K562 (cell line): Measurements from ENCODE around the gene ST7. TPM values are rescaled to one million over a fixed set of nuclear protein-coding genes. Genes with fewer than 3 reads are reported as not detected.

Experiments used
- BACH1 ChIP-seq: fragments of 200-800 bp; sonication (Bioruptor generic); IDR thresholded peaks from 2 replicates; pipeline ENCODE4 v1.6.1; 2016; ENCODE audit warnings: missing genetic modification characterization, missing compliant biosample characterization
- CREB3L1 ChIP-seq: fragments of 450-650 bp; IDR thresholded peaks from 2 replicates; pipeline ENCODE4 v1.6.1; 2014; ENCODE audit warnings: low read depth, mild to moderate bottlenecking, moderate library complexity, borderline replicate concordance
- CTBP1 ChIP-seq: fragments of 450-650 bp; IDR thresholded peaks from 2 replicates; pipeline ENCODE4 v1.6.1; 2016; ENCODE audit warnings: borderline replicate concordance
- ETV6 ChIP-seq, 3 experiments: fragments of 150-350 bp in 1 of 3; sonication (generic) in 1 of 3; formaldehyde crosslinking in 1 of 3; IDR thresholded peaks; 2 replicates each; pipeline versions ENCODE4 v1.6.1 to v1.8.0; 2014 to 2022; ENCODE audit warnings: borderline replicate concordance in 2 of 3, low read depth in 2 of 3, antibody characterized with exemption in 1 of 3, low read length in 1 of 3, mild to moderate bottlenecking in 1 of 3, missing genetic modification reagents in 1 of 3
- FOXK1 ChIP-seq: sonication (generic); formaldehyde crosslinking; IDR thresholded peaks from 2 replicates; pipeline ENCODE4 v1.8.0; 2022; ENCODE audit warnings: missing genetic modification reagents, mild to moderate bottlenecking, borderline replicate concordance
- HDAC1 ChIP-seq, 2 experiments: fragments of 450-650 bp; IDR thresholded peaks; 2 replicates each; pipeline ENCODE4 v1.6.1; 2016 to 2017; ENCODE audit warnings: inconsistent platforms in 1 of 2, mild to moderate bottlenecking in 1 of 2, moderate library complexity in 1 of 2
- HDGF ChIP-seq: fragments of 450-650 bp; IDR thresholded peaks from 2 replicates; pipeline ENCODE4 v1.6.1; 2016
- MAFK ChIP-seq: IDR thresholded peaks from 2 replicates; pipeline ENCODE4 v1.6.1; 2011; ENCODE audit warnings: low read length, improper control_type of control experiment
- MTA1 ChIP-seq: fragments of 450-650 bp; IDR thresholded peaks from 2 replicates; pipeline ENCODE4 v1.6.1; 2017; ENCODE audit warnings: borderline replicate concordance
- NR1H2 ChIP-seq: sonication (generic); formaldehyde crosslinking; IDR thresholded peaks from 2 replicates; pipeline ENCODE4 v1.4.0; 2020; ENCODE audit warnings: mild to moderate bottlenecking, missing genetic modification reagents
- RFX1 ChIP-seq: fragments of 450-650 bp; IDR thresholded peaks from 2 replicates; pipeline ENCODE4 v1.6.1; 2016; ENCODE audit warnings: mild to moderate bottlenecking, moderate library complexity
- SMARCA4 ChIP-seq: fragments of 450-650 bp; IDR thresholded peaks from 2 replicates; pipeline ENCODE4 v1.6.1; 2016
- SMARCE1 ChIP-seq: fragments of 450-650 bp; IDR thresholded peaks from 2 replicates; pipeline ENCODE4 v1.7.1; 2016; ENCODE audit warnings: mild to moderate bottlenecking
- TFE3 ChIP-seq: fragments of 450-650 bp; formaldehyde crosslinking; IDR thresholded peaks from 2 replicates; pipeline ENCODE4 v1.4.0; 2020; ENCODE audit warnings: mild to moderate bottlenecking, mixed read lengths
- TSC22D4 ChIP-seq: fragments of 450-650 bp; IDR thresholded peaks from 2 replicates; pipeline ENCODE4 v1.6.1; 2016; ENCODE audit warnings: missing genetic modification characterization, missing biosample characterization, control low read depth
- ZNF184 ChIP-seq: sonication (generic); formaldehyde crosslinking; IDR thresholded peaks from 2 replicates; pipeline ENCODE4 v1.5.0; 2020; ENCODE audit warnings: missing genetic modification reagents
- ZNF778 ChIP-seq: fragments of 450-650 bp; formaldehyde crosslinking; IDR thresholded peaks from 2 replicates; pipeline ENCODE4 v1.4.0; 2020; ENCODE audit warnings: mild to moderate bottlenecking, moderate library complexity
- polyA plus RNA-seq, 8 experiments: library from polyadenylated mRNA; depleted of rRNA in 4 of 8; stranded (reverse) in 5 of 8; unstranded in 3 of 8; fragments of >200 nt; fragmentation: Nextera tagmentation in 2 of 8; fragmentation: Illumina TruSeq in 1 of 8; extraction: Ambion mirVana in 2 of 8; extraction: Trizol in 1 of 8; gene quantifications; 2 replicates each; pipeline versions ENCODE4 v1.2.1 to v1.2.3, GENCODE V29; 2011 to 2014; ENCODE audit warnings: inconsistent platforms in 1 of 8, missing spikeins in 1 of 8
- total RNA-seq, 7 experiments: library from RNA; depleted of rRNA in 6 of 7; stranded (reverse); fragments of >200 nt in 6 of 7; fragmentation: Illumina TruSeq in 2 of 7; extraction: Trizol in 2 of 7; gene quantifications; 2 replicates each; pipeline versions ENCODE4 v1.2.1 to v1.2.3, GENCODE V29; 2011 to 2021; ENCODE audit warnings: low replicate concordance in 1 of 7
- TF ChIP-seq, protein P1 (sequence below): sonication (generic); formaldehyde crosslinking; IDR thresholded peaks from 2 replicates; pipeline ENCODE4 v1.8.1; 2023; ENCODE audit warnings: missing genetic modification reagents, mild to moderate bottlenecking, borderline replicate concordance
- TF ChIP-seq, protein P2 (sequence below): fragments of 450-650 bp; formaldehyde crosslinking; IDR thresholded peaks from 2 replicates; pipeline ENCODE4 v1.4.0; 2020; ENCODE audit warnings: mild to moderate bottlenecking, moderate library complexity

The ST7 gene
- total and polyA plus RNA-seq, 9 of the 15 experiments (the other 6 are each of a cell fraction or from before 2014, with no cell fraction given): 23.9 to 56.3 (median 36.9) TPM

- TF ChIP-seq, protein P1, sequence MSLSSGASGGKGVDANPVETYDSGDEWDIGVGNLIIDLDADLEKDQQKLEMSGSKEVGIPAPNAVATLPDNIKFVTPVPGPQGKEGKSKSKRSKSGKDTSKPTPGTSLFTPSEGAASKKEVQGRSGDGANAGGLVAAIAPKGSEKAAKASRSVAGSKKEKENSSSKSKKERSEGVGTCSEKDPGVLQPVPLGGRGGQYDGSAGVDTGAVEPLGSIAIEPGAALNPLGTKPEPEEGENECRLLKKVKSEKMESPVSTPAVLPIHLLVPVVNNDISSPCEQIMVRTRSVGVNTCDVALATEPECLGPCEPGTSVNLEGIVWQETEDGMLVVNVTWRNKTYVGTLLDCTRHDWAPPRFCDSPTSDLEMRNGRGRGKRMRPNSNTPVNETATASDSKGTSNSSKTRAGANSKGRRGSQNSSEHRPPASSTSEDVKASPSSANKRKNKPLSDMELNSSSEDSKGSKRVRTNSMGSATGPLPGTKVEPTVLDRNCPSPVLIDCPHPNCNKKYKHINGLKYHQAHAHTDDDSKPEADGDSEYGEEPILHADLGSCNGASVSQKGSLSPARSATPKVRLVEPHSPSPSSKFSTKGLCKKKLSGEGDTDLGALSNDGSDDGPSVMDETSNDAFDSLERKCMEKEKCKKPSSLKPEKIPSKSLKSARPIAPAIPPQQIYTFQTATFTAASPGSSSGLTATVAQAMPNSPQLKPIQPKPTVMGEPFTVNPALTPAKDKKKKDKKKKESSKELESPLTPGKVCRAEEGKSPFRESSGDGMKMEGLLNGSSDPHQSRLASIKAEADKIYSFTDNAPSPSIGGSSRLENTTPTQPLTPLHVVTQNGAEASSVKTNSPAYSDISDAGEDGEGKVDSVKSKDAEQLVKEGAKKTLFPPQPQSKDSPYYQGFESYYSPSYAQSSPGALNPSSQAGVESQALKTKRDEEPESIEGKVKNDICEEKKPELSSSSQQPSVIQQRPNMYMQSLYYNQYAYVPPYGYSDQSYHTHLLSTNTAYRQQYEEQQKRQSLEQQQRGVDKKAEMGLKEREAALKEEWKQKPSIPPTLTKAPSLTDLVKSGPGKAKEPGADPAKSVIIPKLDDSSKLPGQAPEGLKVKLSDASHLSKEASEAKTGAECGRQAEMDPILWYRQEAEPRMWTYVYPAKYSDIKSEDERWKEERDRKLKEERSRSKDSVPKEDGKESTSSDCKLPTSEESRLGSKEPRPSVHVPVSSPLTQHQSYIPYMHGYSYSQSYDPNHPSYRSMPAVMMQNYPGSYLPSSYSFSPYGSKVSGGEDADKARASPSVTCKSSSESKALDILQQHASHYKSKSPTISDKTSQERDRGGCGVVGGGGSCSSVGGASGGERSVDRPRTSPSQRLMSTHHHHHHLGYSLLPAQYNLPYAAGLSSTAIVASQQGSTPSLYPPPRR (CRISPR knock-in tag): no peak
- TF ChIP-seq NR1H2 (CRISPR knock-in tag) (no peak), ZNF184 (CRISPR knock-in tag) (no peak), ZNF778 (CRISPR knock-in tag) (no peak), SMARCE1 (peak; percentile 65), HDAC1 (IDR thresholded peaks at IDR 0.05) (no peak), RFX1 (no peak), SMARCA4 (peak; percentile 51), ETV6 (IDR thresholded peaks at IDR 0.05; ENCODE audit: borderline replicate concordance in 1 of 2, low read depth in 2 of 2, low read length in 1 of 2) (peak; percentile 70 to 72; a peak in 2 of 4 replicates), ETV6 (CRISPR knock-in tag; IDR thresholded peaks at IDR 0.05; ENCODE audit: borderline replicate concordance) (no peak), TSC22D4 (0 out of 2 replicates have a peak, but pooled peaks have one; percentile 11), MTA1 (peak; percentile 35; the same call in 1 of the 2 replicates), MAFK (peak; percentile 18; the same call in 1 of the 2 replicates), CTBP1 (0 out of 2 replicates have a peak, but pooled peaks have one; percentile 43), HDGF (0 out of 2 replicates have a peak, but pooled peaks have one; percentile 22), BACH1 (tag) (no peak), CREB3L1 (no peak), TFE3 (CRISPR knock-in tag) (no peak), FOXK1 (CRISPR knock-in tag) (no peak)
- TF ChIP-seq, protein P2, sequence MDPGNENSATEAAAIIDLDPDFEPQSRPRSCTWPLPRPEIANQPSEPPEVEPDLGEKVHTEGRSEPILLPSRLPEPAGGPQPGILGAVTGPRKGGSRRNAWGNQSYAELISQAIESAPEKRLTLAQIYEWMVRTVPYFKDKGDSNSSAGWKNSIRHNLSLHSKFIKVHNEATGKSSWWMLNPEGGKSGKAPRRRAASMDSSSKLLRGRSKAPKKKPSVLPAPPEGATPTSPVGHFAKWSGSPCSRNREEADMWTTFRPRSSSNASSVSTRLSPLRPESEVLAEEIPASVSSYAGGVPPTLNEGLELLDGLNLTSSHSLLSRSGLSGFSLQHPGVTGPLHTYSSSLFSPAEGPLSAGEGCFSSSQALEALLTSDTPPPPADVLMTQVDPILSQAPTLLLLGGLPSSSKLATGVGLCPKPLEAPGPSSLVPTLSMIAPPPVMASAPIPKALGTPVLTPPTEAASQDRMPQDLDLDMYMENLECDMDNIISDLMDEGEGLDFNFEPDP (CRISPR knock-in tag): no peak
Observed at GRCh38 chr7:117087639-117088396, 134.5 kb downstream of the ST7 start (continued).
